Activated CD8-positive, alpha-beta memory T cell treated with anti-CD3 and anti-CD28 coated beads, Interleukin-2, amount 50 U/mL, for 4 hours (primary cell): Measurements from ENCODE around the gene MIEF2.
"Not testable (repeated sequence)": the region's sequence is repeated elsewhere in the genome, so short reads cannot be mapped to it uniquely, and the experiment has no call there.

ENCODE experiments used
- DNase-seq: peaks from one replicate; pipeline ENCODE4 v3.0.0-alpha.2; 2020

MIEF2 gene

GRCh38 chr17:18260332-18261145 lies at the start of gene MIEF2:
Gene MIEF2 (plus strand): TSS chr17:18260662. CDS start chr17:18262721, 2,059 bp downstream.
- peak; percentile 91 for DNase-seq

- no peak for DNase-seq
Observed at GRCh38 chr17:18213666-18214270, 46.7 kb upstream of the MIEF2 start.

- DNase-seq, result not testable (repeated sequence)
Observed at GRCh38 chr17:18216906-18217305, 43.6 kb upstream of the MIEF2 start.

- DNase-seq, result peak; percentile 75
Observed at GRCh38 chr17:18217412-18218015, 42.9 kb upstream of the MIEF2 start.

GRCh38 chr17:18218756-18219415 lies 41.6 kb upstream of the MIEF2 start:
- no peak for DNase-seq

GRCh38 chr17:18224053-18224386 lies 36.4 kb upstream of the MIEF2 start:
- no peak for DNase-seq

GRCh38 chr17:18224387-18225120 lies 35.9 kb upstream of the MIEF2 start:
- DNase-seq, result no peak

- peak; percentile 96 for DNase-seq
Observed at GRCh38 chr17:18225121-18225641, 35.3 kb upstream of the MIEF2 start, which contains the start of gene LLGL1. Gene LLGL1 (plus strand): TSS chr17:18225635. CDS start chr17:18225683, 48 bp downstream.

- DNase-seq, result no peak
Observed at GRCh38 chr17:18225642-18226283, 34.7 kb upstream of the MIEF2 start.

GRCh38 chr17:18226284-18226945 lies 34.0 kb upstream of the MIEF2 start:
- no peak for DNase-seq

- no peak for DNase-seq
Observed at GRCh38 chr17:18227635-18228034, 32.8 kb upstream of the MIEF2 start.

GRCh38 chr17:18228176-18228682 lies 32.2 kb upstream of the MIEF2 start:
- no peak for DNase-seq

GRCh38 chr17:18229254-18229653 lies 31.2 kb upstream of the MIEF2 start:
- no peak for DNase-seq

GRCh38 chr17:18229771-18230170 lies 30.7 kb upstream of the MIEF2 start:
- DNase-seq, result no peak

GRCh38 chr17:18230288-18231141 lies 29.9 kb upstream of the MIEF2 start:
- no peak for DNase-seq

- DNase-seq, result no peak
Observed at GRCh38 chr17:18231164-18231563, 29.3 kb upstream of the MIEF2 start.

GRCh38 chr17:18233803-18234518 lies 26.5 kb upstream of the MIEF2 start:
- no peak for DNase-seq

GRCh38 chr17:18234853-18235380 lies 25.5 kb upstream of the MIEF2 start:
- DNase-seq, result no peak

GRCh38 chr17:18235743-18236256 lies 24.7 kb upstream of the MIEF2 start:
- no peak for DNase-seq
